Myometrial cell (primary cell): ENCODE measurements around the gene LRRC63. TPM values are rescaled to one million over a fixed set of nuclear protein-coding genes. Genes with fewer than 3 reads are reported as not detected.

Source experiments
- total RNA-seq: library from RNA; depleted of rRNA; stranded (reverse); fragments of >200 nt; gene quantifications from 2 replicates; pipeline ENCODE4 v1.2.3, GENCODE V29; 2015

Gene LRRC63, protein sequence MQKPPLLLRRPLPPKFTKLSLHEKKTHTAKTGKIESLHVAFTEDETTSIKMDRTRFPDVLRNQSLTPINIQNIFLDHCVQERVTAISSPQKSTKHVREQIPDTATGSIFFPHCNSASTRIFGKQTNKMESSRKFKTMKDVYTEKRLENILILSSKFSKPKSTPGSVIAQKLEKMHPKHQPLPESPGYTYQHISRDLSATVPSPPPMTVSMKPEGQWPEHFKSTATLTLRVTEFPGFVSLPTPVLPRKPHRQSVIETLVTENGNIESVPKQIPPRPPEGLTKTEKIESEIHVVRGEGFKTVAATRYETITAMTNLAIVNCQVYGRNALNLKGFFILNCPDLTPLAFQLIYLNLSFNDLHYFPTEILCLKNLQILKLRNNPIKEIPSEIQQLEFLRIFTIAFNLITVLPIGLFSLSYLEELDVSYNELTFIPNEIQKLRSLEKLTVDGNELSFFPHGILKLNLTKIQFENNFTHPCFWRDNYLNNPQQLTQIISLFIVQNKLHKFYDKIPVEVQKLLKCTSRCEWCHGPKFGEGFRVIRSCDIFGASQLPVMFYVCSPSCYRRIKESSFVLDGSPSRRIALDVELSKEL
- not detected in 2 replicates for total RNA-seq

GRCh38 chr13:46211483-46212351 is at the start of gene LRRC63:
LRRC63 (plus strand) TSS chr13:46211928; CDS start chr13:46213035, 1,107 bp downstream.

GRCh38 chr13:46181840-46182490 is 29.8 kb upstream of the LRRC63 start, which contains the start of gene LCP1:
LCP1 (minus strand) TSS chr13:46182177; CDS start chr13:46159662, 22,515 bp downstream.

Other genes starting within 250 kb of the LRRC63 start
- gene ZC3H13, start 159.2 kb upstream of the LRRC63 start, total RNA-seq: 9.0 and 9.2 TPM in 2 replicates
- not detected in 2 replicates for gene CPB2, start 106.9 kb upstream of the LRRC63 start, total RNA-seq
- gene LCP1, start 29.8 kb upstream of the LRRC63 start, total RNA-seq: 0.29 and 1.2 TPM in 2 replicates
- 1.8 TPM in 1 of 2 replicates, not detected in the other for gene RUBCNL, start 175.3 kb downstream of the LRRC63 start, total RNA-seq